Measurements from ENCODE around the gene MTERF4. TPM values are rescaled to one million over a fixed set of nuclear protein-coding genes. Genes with fewer than 3 reads are reported as not detected.

Gene MTERF4
- total and polyA plus RNA-seq, 2 of the 8 experiments (the other 6 are each of a cell fraction or from before 2014, with no cell fraction given): 25.9 to 28.5 TPM

DNA sequence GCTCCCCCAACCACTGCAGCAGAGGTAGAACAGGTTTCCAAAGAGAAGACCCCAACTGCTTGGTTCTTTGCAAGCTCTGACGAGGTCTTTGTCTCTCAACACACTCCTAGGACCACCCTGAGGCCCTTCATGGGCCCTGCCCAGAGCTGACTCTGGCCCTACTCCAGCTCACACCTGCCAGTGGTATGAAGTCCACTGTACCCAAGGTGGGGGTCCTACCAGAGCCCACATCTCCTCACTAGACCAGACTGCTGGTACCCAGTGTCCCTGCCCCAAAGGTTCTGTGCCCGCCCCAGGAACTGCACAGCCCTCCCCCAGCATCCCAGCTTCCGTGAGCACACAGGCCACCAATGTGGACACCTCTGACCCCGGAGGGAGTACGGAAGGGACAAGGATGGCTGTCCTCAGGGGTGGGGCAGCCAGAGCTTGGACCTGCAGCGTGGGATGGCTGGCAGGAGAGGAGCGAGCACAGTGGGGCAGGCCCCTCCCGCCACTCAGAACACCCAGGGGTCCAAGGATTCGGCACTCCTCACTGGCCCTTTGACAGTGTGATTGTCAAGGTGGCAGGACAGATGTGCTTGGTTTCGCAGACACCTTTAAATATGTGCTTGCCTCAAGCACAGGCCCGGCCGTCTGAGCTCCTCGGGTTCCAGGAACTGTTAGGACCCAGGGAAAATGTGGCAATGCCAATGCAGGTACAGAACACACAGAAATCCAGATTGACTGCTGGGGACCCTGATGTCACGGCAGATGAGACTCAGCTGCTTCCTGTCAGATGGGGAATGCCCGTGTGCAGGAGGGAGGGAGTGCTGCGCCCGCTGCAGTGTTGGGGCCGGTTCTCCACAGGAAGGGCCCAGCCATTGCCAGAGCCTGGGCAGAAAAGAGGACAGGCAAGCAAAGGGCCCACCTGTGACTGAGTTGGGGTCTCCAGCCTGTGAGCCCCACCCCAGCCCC lies 51.2 kb downstream of the MTERF4 start (continued):
- TF ChIP-seq CHD2 (IDR thresholded peaks at IDR 0.05; ENCODE audit: low read length) (no peak), RAD21 (IDR thresholded peaks at IDR 0.05 in 1 of 2, conservative IDR thresholded peaks at IDR 0.05 in 1 of 2; ENCODE audit: low read depth in 2 of 2, low read length in 2 of 2) (no peak), SRF (IDR thresholded peaks at IDR 0.05; ENCODE audit: low read depth, low read length) (no peak), POLR2A (IDR thresholded peaks at IDR 0.05; ENCODE audit: control extremely low read depth in 1 of 2, low read depth in 2 of 2, low read length in 2 of 2) (no peak), JUN (IDR thresholded peaks at IDR 0.05; ENCODE audit: low read depth, low read length) (no peak), PHF8 (conservative IDR thresholded peaks at IDR 0.05; ENCODE audit: low read depth, low read length) (no peak)

All from H1 (cell line).